ENCODE measurements around the gene AMZ2. TPM values are rescaled to one million over a fixed set of nuclear protein-coding genes. Genes with fewer than 3 reads are reported as not detected.
A peak's percentile ranks its signal among the peaks of the same experiment; 100 is the strongest.
"Not testable (repeated sequence)": the region's sequence is repeated elsewhere in the genome, so short reads cannot be mapped to it uniquely, and the experiment has no call there.

AMZ2 gene
- total RNA-seq, 1 experiment from 2014 or later = 73.7 TPM

GRCh38 chr17:68232741-68233140 lies 15.1 kb upstream of the AMZ2 start:
- DNase-seq; H3K36me3 ChIP-seq (replicated peaks; ENCODE audit: control insufficient read depth, insufficient read depth, low read length); H3K4me3 ChIP-seq (ENCODE audit: insufficient read depth, low read depth, low read length); H3K27me3 ChIP-seq (ENCODE audit: control insufficient read depth, insufficient read depth, low read length): not testable (repeated sequence)

DNA sequence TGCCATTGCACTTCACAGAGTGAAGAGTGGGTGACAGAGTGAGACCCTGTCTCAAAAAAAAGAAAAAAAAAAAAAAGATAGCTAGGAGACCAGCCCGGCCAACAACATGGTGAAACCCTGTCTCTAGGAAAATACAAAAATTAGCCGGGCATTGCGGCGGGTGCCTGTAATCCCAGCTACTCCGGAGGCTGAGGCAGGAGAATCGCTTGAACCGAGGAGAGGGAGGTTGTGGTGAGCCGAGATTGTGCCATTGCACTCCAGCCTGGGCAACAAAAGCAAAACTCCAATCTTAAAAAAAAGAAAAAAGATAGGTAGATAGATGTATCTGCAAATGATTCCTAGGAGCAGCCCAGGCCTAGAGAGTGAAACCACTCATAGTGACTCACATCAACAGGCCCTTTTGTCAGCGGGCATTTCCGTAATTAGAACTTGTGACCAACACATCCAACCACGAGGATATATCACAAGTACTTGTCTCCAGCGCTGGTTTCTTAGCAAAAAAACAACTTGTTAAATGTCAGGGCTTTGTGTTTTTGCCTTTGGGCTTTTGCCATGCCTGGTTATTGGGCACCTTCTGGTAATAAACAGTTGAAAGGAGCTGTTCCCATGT lies 13.0 kb upstream of the AMZ2 start:
- not testable (repeated sequence) for H3K36me3 ChIP-seq (replicated peaks; ENCODE audit: control insufficient read depth, insufficient read depth, low read length); DNase-seq; H3K27me3 ChIP-seq (ENCODE audit: control insufficient read depth, insufficient read depth, low read length); H3K4me3 ChIP-seq (ENCODE audit: insufficient read depth, low read depth, low read length)

DNA sequence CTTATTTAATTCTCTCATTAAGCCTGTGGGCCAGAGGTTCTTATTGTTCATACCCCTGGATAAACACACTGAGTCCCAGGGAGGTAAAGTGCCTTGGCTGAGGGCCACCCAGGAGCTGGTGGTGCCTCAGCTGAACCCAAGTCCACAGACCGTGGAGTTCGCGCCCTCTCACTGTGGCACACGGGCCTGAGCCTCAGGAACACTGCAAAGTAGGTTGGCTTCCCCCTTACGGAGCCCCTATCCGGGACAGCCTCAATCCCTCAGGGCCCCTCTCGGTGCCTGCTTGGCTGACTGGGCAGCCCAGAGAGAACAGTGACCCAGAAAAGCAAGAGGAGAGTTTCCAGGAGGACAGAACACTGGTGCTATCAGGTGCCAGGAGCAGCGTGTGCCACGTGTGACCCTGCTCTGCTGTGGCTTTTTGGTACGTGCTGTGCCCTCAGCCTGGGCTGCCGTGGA lies 12.5 kb upstream of the AMZ2 start:
- not testable (repeated sequence) for H3K36me3 ChIP-seq (replicated peaks; ENCODE audit: control insufficient read depth, insufficient read depth, low read length); H3K4me3 ChIP-seq (ENCODE audit: insufficient read depth, low read depth, low read length); DNase-seq

GRCh38 chr17:68237369-68238163 lies 10.3 kb upstream of the AMZ2 start:
- not testable (repeated sequence) for H3K4me3 ChIP-seq (ENCODE audit: insufficient read depth, low read depth, low read length); DNase-seq; H3K27me3 ChIP-seq (ENCODE audit: control insufficient read depth, insufficient read depth, low read length); H3K36me3 ChIP-seq (replicated peaks; ENCODE audit: control insufficient read depth, insufficient read depth, low read length)

More for the DNA sequence above, 12.5 kb upstream of the AMZ2 start:
- H3K27me3 ChIP-seq (ENCODE audit: control insufficient read depth, insufficient read depth, low read length) = not testable (repeated sequence)

DNA sequence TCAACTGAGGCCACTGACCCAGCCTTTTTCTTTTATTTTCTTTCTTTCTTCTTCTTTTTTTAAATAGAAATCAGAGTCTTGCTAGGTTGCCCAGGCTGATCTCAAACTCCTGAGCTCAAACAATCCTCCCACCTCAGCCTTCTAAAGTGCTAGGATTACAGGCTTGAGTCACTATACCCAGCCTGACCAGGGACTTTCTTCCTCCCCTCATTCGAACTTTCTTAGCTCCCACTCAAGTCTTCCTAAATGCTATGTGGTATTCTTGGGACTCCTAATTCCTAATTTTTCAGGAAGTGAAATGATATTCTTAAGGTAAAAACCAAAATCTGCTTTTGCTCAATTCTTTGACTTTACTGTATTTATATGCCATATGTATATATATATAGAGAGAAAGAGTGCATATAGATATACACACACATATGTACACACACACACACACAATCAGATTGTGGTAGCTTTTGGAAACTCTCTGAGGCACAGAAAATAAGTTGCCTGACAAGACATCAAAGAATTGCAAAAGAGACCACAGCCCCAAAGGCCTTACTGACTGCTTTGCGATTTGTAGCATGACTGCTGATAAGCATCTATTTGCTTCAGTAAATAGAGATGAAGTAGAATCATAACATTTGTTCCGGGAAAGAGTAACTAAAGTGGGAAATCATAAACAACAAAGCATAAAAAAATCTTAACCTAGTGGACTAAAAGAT lies 9.5 kb upstream of the AMZ2 start:
- no peaks in the 10 kb centered on the region for H3K27me3 ChIP-seq (ENCODE audit: control insufficient read depth, insufficient read depth, low read length)
- no peak for DNase-seq
- H3K4me3 ChIP-seq (ENCODE audit: insufficient read depth, low read depth, low read length) = no peak overlapping the region
- H3K36me3 ChIP-seq (replicated peaks; ENCODE audit: control insufficient read depth, insufficient read depth, low read length) = no peaks in the 10 kb centered on the region

- no peak for DNase-seq
- H3K36me3 ChIP-seq (replicated peaks; ENCODE audit: control insufficient read depth, insufficient read depth, low read length) = no peaks in the 10 kb centered on the region
- H3K27me3 ChIP-seq (ENCODE audit: control insufficient read depth, insufficient read depth, low read length) = no peaks in the 10 kb centered on the region
- no peak overlapping the region for H3K4me3 ChIP-seq (ENCODE audit: insufficient read depth, low read depth, low read length)
Observed at GRCh38 chr17:68238871-68239253, 9.0 kb upstream of the AMZ2 start.

DNA sequence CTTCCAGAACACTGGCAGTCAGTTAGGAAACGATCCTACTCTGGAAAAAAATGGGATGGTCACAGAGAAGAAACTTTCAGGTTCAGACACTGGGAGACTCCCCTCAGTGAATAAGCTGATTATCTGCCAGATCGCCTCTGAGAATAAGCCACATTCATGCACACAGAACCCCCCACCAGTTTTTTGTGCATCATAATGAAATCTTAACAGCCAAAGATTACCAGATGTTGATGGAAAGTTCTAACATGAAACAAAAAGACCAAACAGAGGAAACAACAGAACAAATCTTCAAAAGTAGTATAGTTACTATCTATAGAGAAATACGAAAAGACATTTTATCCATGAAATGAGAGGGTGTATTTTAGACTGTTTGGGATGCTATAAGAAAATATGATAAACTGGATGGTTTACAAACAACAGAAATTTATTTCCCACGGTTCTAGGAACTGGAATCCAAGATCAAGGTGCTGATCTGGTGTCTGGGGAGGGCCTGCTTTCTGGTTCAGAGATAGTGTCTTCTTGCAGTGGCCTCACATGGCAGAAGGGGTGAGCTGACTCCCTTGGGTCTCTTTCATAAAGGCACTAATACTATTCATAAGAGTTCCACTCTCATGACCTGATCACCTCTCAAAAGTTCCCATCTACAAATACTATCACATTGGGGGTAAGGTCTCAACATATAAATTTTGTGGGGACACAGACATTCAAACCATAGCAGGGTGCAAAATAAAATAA lies 8.0 kb upstream of the AMZ2 start:
- Histone ChIP-seq H3K36me3 (replicated peaks; ENCODE audit: control insufficient read depth, insufficient read depth, low read length) (no peaks in the 10 kb centered on the region), H3K27me3 (ENCODE audit: control insufficient read depth, insufficient read depth, low read length) (no peaks in the 10 kb centered on the region), H3K4me3 (ENCODE audit: insufficient read depth, low read depth, low read length) (no peak overlapping the region)
- no peak for DNase-seq

DNA sequence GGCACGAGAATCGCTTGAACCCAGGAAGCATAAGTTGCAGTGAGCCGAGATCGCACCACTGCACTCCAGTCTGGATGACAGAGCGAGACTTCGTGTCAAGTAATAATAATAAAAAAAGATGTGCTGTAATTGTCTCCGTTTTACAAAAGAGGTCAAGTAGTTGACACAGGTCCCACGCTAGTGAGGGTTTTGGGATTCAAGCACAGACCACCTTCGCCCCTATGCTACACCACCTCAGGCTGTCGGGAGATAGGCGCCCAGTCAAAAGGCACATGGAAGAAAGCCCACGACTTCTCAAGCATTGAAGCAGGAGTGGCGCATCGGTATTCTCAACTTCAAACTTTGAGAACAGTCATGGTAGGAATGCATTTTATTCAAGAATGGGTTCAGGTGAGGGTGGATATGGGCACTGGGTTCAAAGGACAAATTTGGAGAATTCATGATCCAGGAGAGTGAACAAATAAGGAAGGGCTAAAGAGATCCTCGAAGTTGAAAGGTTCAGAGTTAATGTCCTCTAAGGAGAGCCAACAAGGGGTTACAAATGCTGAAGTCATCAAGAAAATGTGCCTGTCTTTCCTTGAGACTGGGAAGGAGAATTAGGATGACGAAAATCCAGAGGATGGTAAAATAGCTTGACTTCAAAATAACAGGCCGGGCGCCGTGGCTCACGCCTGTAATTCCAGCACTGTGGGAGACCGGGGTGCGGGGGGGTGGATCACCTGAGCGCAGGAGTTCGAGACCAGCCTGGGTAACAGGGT lies 1.4 kb upstream of the AMZ2 start:
- DNase-seq = no peak
- Histone ChIP-seq H3K27me3 (ENCODE audit: control insufficient read depth, insufficient read depth, low read length) (no peaks in the 10 kb centered on the region), H3K36me3 (replicated peaks; ENCODE audit: control insufficient read depth, insufficient read depth, low read length) (no peaks in the 10 kb centered on the region; the same call in 1 of the 2 replicates), H3K4me3 (ENCODE audit: insufficient read depth, low read depth, low read length) (no peak overlapping the region)

DNA sequence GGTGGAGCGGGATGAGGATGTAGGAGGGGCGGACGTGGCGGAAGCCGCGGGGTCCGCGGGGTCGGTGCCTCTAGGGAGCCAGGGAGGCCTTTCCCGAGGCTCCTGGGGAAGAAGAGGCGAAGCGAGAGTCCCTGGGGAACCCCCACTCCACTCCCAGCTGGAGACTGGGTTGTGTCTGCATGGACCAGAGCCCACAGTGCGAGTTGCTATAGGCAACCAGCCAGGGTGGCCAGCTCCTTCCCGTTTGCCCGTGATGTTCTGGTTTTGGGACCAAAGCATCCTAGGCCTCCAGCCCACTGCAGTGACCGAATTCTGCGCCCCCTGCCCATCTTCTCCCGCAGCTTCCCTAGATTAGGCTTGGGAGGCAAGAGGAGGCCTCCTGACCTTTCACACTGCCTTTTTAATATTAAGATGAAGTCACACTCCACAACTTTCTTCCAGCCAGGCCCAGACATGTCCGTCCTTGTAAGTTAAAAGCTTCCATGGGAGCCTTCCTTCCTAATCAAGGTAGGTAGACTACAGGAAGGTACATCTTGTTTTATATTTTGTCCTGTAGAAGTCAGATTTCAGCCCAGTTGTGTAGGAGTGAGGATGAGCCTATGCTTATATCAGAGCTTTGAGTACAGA lies 469 bp downstream of the AMZ2 start:
- no peak for DNase-seq
- H3K27me3 ChIP-seq (ENCODE audit: control insufficient read depth, insufficient read depth, low read length) = no peaks in the 10 kb centered on the region
- peaks cover 2% of the 10 kb centered on the region for H3K36me3 ChIP-seq (replicated peaks; ENCODE audit: control insufficient read depth, insufficient read depth, low read length)
- H3K4me3 ChIP-seq (ENCODE audit: insufficient read depth, low read depth, low read length) = peak overlapping the region; percentile 91

GRCh38 chr17:68248891-68249290 lies 1.0 kb downstream of the AMZ2 start:
- peaks cover 2% of the 10 kb centered on the region for H3K36me3 ChIP-seq (replicated peaks; ENCODE audit: control insufficient read depth, insufficient read depth, low read length)
- DNase-seq = no peak
- no peaks in the 10 kb centered on the region for H3K27me3 ChIP-seq (ENCODE audit: control insufficient read depth, insufficient read depth, low read length)
- no peak overlapping the region for H3K4me3 ChIP-seq (ENCODE audit: insufficient read depth, low read depth, low read length)

DNA sequence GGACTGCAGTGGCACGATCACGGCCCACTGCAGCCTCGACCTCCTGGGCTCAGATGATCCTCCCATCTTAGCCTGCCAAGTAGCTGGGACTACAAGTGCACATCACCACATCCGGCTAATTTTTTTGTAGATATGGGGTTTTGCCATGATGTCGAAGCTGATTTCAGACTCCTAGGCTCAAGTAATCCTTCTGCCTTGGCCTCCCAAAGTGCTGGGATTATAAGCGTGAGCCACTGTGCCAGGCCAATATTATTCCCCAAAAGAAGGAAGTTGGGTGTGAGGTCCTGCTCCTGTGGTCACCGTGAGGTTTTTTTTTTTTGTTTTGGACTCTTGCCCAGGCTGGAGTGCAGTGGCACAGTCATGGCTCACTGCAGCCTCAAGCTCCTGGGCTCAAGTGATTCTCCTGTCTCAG lies 1.5 kb downstream of the AMZ2 start:
- Histone ChIP-seq H3K36me3 (replicated peaks; ENCODE audit: control insufficient read depth, insufficient read depth, low read length) (peaks cover 4% of the 10 kb centered on the region), H3K27me3 (ENCODE audit: control insufficient read depth, insufficient read depth, low read length) (no peaks in the 10 kb centered on the region), H3K4me3 (ENCODE audit: insufficient read depth, low read depth, low read length) (no peak overlapping the region)
- DNase-seq = no peak

- H3K36me3 ChIP-seq (replicated peaks; ENCODE audit: control insufficient read depth, insufficient read depth, low read length); DNase-seq; H3K27me3 ChIP-seq (ENCODE audit: control insufficient read depth, insufficient read depth, low read length); H3K4me3 ChIP-seq (ENCODE audit: insufficient read depth, low read depth, low read length): not testable (repeated sequence)
Observed at GRCh38 chr17:68253426-68253825, 5.6 kb downstream of the AMZ2 start.

GRCh38 chr17:68255151-68255550 lies 7.3 kb downstream of the AMZ2 start:
- no peak for DNase-seq
- no peaks in the 10 kb centered on the region for H3K27me3 ChIP-seq (ENCODE audit: control insufficient read depth, insufficient read depth, low read length)
- no peak overlapping the region for H3K4me3 ChIP-seq (ENCODE audit: insufficient read depth, low read depth, low read length)
- H3K36me3 ChIP-seq (replicated peaks; ENCODE audit: control insufficient read depth, insufficient read depth, low read length) = peaks cover 10% of the 10 kb centered on the region

All from H7 (cell line).